Breast epithelium (tissue), 4 donors: Measurements from ENCODE around the gene UNK. TPM values are rescaled to one million over a fixed set of nuclear protein-coding genes. Genes with fewer than 3 reads are reported as not detected.

ENCODE experiments used
- DNase-seq, 2 donors: peaks; one replicate each; pipeline ENCODE4 v3.0.0-alpha.2; 2019; ENCODE audit warnings: low spot score in 2 of 2
- H3K27ac ChIP-seq, 2 donors: fragments of 200-600 bp; sonication (generic) in 1 of 2; one replicate each; pipeline ENCODE4 v1.5.1; 2016 to 2019; ENCODE audit warnings: mild to moderate bottlenecking in 1 of 2
- H3K27me3 ChIP-seq, 2 donors: fragments of 200-600 bp; sonication (generic) in 1 of 2; one replicate each; pipeline versions ENCODE4 v1.5.1 to v1.6.0; 2017 to 2019; ENCODE audit warnings: control low read depth in 1 of 2, mild to moderate bottlenecking in 1 of 2
- H3K36me3 ChIP-seq: fragments of 200-600 bp; one replicate; pipeline ENCODE4 v1.5.1; 2019
- H3K4me1 ChIP-seq, 2 donors: fragments of 200-600 bp; sonication (generic); one replicate each; pipeline ENCODE4 v1.5.1; 2016 to 2019; ENCODE audit warnings: control low read depth in 1 of 2
- H3K4me3 ChIP-seq, 3 donors: fragments of 200-600 bp; sonication (generic); 1 replicate in 2 of 3; 2 replicates in 1 of 3; pipeline ENCODE4 v1.5.1; 2016 to 2019; ENCODE audit warnings: mild to moderate bottlenecking in 3 of 3, moderate library complexity in 2 of 3
- H3K9me3 ChIP-seq, 2 donors: fragments of 200-600 bp; sonication (generic) in 1 of 2; one replicate each; pipeline ENCODE4 v1.5.1; 2016 to 2019; ENCODE audit warnings: control low read depth in 1 of 2
- POLR2A ChIP-seq: fragments of 450-650 bp; IDR thresholded peaks from one replicate; pipeline ENCODE4 v1.6.1; 2016; ENCODE audit warnings: antibody characterized with exemption, mild to moderate bottlenecking, moderate library complexity
- POLR2AphosphoS5 ChIP-seq, 3 donors: sonication (generic); formaldehyde crosslinking; IDR thresholded peaks; one replicate each; pipeline ENCODE4 v1.6.1; 2017; ENCODE audit warnings: antibody characterized with exemption in 3 of 3
- intact Hi-C: fragments of 100-400 bp; cut with DNase I; formaldehyde crosslinking; loops from one replicate; pipeline ENCODE4 v1.15.1; 2023; ENCODE audit warnings: low total_unique reads
- total RNA-seq, 3 donors: library from RNA; depleted of rRNA; stranded (reverse); fragments of >200 nt; gene quantifications; one replicate each; pipeline ENCODE4 v1.1.0, GENCODE V29; 2016
- TF ChIP-seq, protein P1 (sequence below), 3 donors: fragments of 450-650 bp; IDR thresholded peaks; one replicate each; pipeline ENCODE4 v1.5.1; 2016 to 2017; ENCODE audit warnings: antibody characterized with exemption in 3 of 3, mild to moderate bottlenecking in 3 of 3, moderate library complexity in 3 of 3

UNK gene
- total RNA-seq, 3 donors from 2014 or later = 18.7 to 43.3 (median 28.5) TPM

GRCh38 chr17:75874323-75875181 is 89.9 kb downstream of the UNK start:
- Histone ChIP-seq H3K36me3 (no peaks in the 10 kb centered on the region), H3K27ac (peak overlapping the region; percentile 95 to 97), H3K4me3 (no peak overlapping the region), H3K4me1 (peaks cover 15 to 43% of the 10 kb centered on the region in 2 donors), H3K9me3 (no peaks in the 10 kb centered on the region), H3K27me3 (no peaks in the 10 kb centered on the region)
- DNase-seq = no peak
- intact Hi-C loops = no loop called here
- TF ChIP-seq POLR2A = no peak
- no peak for TF ChIP-seq POLR2AphosphoS5 (IDR thresholded peaks at IDR 0.05)
- TF ChIP-seq, protein P1, sequence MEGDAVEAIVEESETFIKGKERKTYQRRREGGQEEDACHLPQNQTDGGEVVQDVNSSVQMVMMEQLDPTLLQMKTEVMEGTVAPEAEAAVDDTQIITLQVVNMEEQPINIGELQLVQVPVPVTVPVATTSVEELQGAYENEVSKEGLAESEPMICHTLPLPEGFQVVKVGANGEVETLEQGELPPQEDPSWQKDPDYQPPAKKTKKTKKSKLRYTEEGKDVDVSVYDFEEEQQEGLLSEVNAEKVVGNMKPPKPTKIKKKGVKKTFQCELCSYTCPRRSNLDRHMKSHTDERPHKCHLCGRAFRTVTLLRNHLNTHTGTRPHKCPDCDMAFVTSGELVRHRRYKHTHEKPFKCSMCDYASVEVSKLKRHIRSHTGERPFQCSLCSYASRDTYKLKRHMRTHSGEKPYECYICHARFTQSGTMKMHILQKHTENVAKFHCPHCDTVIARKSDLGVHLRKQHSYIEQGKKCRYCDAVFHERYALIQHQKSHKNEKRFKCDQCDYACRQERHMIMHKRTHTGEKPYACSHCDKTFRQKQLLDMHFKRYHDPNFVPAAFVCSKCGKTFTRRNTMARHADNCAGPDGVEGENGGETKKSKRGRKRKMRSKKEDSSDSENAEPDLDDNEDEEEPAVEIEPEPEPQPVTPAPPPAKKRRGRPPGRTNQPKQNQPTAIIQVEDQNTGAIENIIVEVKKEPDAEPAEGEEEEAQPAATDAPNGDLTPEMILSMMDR (IDR thresholded peaks at IDR 0.05) = no peak

Other genes starting within 250 kb of the UNK start
- gene MYO15B, start 197.0 kb upstream of the UNK start, total RNA-seq = 100 to 1,000 TPM in 1 of 3 donors, 10 to 100 TPM in 2; 65.3 to 121 (median 86.6) TPM
- gene SMIM5, start 151.4 kb upstream of the UNK start, total RNA-seq = 1 to 10 TPM in 1 of 3 donors, under 1 TPM in 2; 0.29 to 2.6 (median 0.48) TPM
- gene RECQL5, start 117.7 kb upstream of the UNK start, total RNA-seq = 10 to 100 TPM; 10.7 to 22.8 (median 14.1) TPM
- gene SAP30BP, start 117.5 kb upstream of the UNK start, total RNA-seq = 10 to 100 TPM; 68.3 to 89.5 (median 86.1) TPM
- 100 to 1,000 TPM in 1 of 3 donors, 10 to 100 TPM in 1, 1 to 10 TPM in 1; 9.8 to 125 (median 67.2) TPM for gene ITGB4, start 63.3 kb upstream of the UNK start, total RNA-seq
- gene GALK1, start 19.6 kb upstream of the UNK start, total RNA-seq = 10 to 100 TPM; 21.9 to 32.1 (median 24.9) TPM
- gene UNC13D, start 59.6 kb downstream of the UNK start, total RNA-seq = 10 to 100 TPM in 1 of 3 donors, 1 to 10 TPM in 2; 5.6 to 15.5 (median 8.5) TPM
- 10 to 100 TPM; 44.9 to 63.2 (median 62.9) TPM for gene WBP2, start 70.5 kb downstream of the UNK start, total RNA-seq
- gene TRIM47, start 93.8 kb downstream of the UNK start, total RNA-seq = 10 to 100 TPM; 15.4 to 26.1 (median 23.3) TPM
- gene TRIM65, start 112.1 kb downstream of the UNK start, total RNA-seq = 10 to 100 TPM; 16.7 to 28.8 (median 23.3) TPM
- 10 to 100 TPM; 29.4 to 39.0 (median 36.6) TPM for gene MRPL38, start 120.1 kb downstream of the UNK start, total RNA-seq
- 10 to 100 TPM in 2 of 3 donors, 1 to 10 TPM in 1; 7.7 to 18.7 (median 17.7) TPM for gene FBF1, start 156.2 kb downstream of the UNK start, total RNA-seq
- 100 to 1,000 TPM in 1 of 3 donors, 10 to 100 TPM in 2; 55.1 to 147 (median 55.3) TPM for gene ACOX1, start 194.4 kb downstream of the UNK start, total RNA-seq
- 10 to 100 TPM; 16.7 to 30.2 (median 26.8) TPM for gene TEN1, start 194.4 kb downstream of the UNK start, total RNA-seq
- gene CDK3, start 216.0 kb downstream of the UNK start, total RNA-seq = 10 to 100 TPM in 1 of 3 donors, 1 to 10 TPM in 2; 6.6 to 13.0 (median 9.5) TPM
- 1 to 10 TPM; 1.6 to 8.0 (median 3.9) TPM for gene EVPL, start 242.5 kb downstream of the UNK start, total RNA-seq